HG03103 (cell line): ENCODE measurements around the gene CFAP300.

Experiments
- ATAC-seq: cut with Tn5 transposase; IDR thresholded peaks from one replicate; pipeline ENCODE4 v1.9.1; 2021; ENCODE audit warnings: low read depth; ENCODE audit not compliant: unreplicated experiment

CFAP300 gene

DNA sequence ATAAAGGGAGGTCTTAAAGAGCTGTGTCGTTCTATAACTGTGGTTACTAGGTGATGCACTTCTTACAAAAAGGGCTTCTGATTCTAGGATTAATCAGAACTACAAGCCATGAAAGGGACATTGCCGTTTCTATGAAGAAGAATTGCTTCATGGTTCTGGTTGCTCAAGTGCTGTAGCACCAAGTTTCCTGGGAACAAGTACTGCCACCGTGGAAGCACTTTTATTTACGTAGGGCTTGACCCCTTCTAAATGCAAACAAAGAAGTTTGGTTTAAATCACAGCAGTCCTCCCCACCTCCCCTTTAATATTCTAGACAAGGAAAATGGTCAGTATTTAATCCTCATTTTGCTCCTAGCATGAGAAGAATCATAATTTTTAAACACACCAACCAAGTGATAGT lies 72.8 kb downstream of the CFAP300 start:
- no peak for ATAC-seq

GRCh38 chr11:102120437-102120973 lies 73.3 kb downstream of the CFAP300 start:
- ATAC-seq = no peak

- ATAC-seq = no peak
Measured at GRCh38 chr11:102121329-102121728, 74.1 kb downstream of the CFAP300 start.
